ENCODE data around the gene CLCA1.

Gene CLCA1

GRCh38 chr1:86435327-86435726, 33.4 kb upstream of the CLCA1 start:
- DNase-seq = no peak
- Histone ChIP-seq H3K36me3 (ENCODE audit: control insufficient read depth, insufficient read depth, low read length) (no peaks in the 10 kb centered on the region), H3K4me3 (ENCODE audit: insufficient read depth, low read depth, low read length, poor library complexity, severe bottlenecking) (no peak overlapping the region), H3K9me3 (ENCODE audit: control insufficient read depth, low read length) (no peaks in the 10 kb centered on the region), H3K27ac (ENCODE audit: insufficient read depth, low read length, poor library complexity, severe bottlenecking) (no peak overlapping the region), H3K27me3 (replicated peaks; ENCODE audit: control insufficient read depth, insufficient read depth, low read length, poor library complexity, severe bottlenecking) (no peaks in the 10 kb centered on the region), H3K4me1 (ENCODE audit: control insufficient read depth, insufficient read depth, low read length, poor library complexity, severe bottlenecking) (no peaks in the 10 kb centered on the region)

- Histone ChIP-seq H3K4me1 (ENCODE audit: control insufficient read depth, insufficient read depth, low read length, poor library complexity, severe bottlenecking) (no peaks in the 10 kb centered on the region), H3K9me3 (ENCODE audit: control insufficient read depth, low read length) (no peaks in the 10 kb centered on the region), H3K27ac (ENCODE audit: insufficient read depth, low read length, poor library complexity, severe bottlenecking) (no peak overlapping the region), H3K36me3 (ENCODE audit: control insufficient read depth, insufficient read depth, low read length) (no peaks in the 10 kb centered on the region), H3K4me3 (ENCODE audit: insufficient read depth, low read depth, low read length, poor library complexity, severe bottlenecking) (no peak overlapping the region), H3K27me3 (replicated peaks; ENCODE audit: control insufficient read depth, insufficient read depth, low read length, poor library complexity, severe bottlenecking) (no peaks in the 10 kb centered on the region)
- no peak for DNase-seq
Observed at GRCh38 chr1:86436041-86436440, 32.7 kb upstream of the CLCA1 start.

GRCh38 chr1:86441581-86441980, 27.1 kb upstream of the CLCA1 start:
- no peaks in the 10 kb centered on the region for H3K4me1 ChIP-seq (ENCODE audit: control insufficient read depth, insufficient read depth, low read length, poor library complexity, severe bottlenecking)
- H3K27me3 ChIP-seq (replicated peaks; ENCODE audit: control insufficient read depth, insufficient read depth, low read length, poor library complexity, severe bottlenecking) = no peaks in the 10 kb centered on the region
- no peak overlapping the region for H3K4me3 ChIP-seq (ENCODE audit: insufficient read depth, low read depth, low read length, poor library complexity, severe bottlenecking)
- H3K9me3 ChIP-seq (ENCODE audit: control insufficient read depth, low read length) = no peaks in the 10 kb centered on the region
- H3K27ac ChIP-seq (ENCODE audit: insufficient read depth, low read length, poor library complexity, severe bottlenecking) = no peak overlapping the region
- no peak for DNase-seq
- H3K36me3 ChIP-seq (ENCODE audit: control insufficient read depth, insufficient read depth, low read length) = no peaks in the 10 kb centered on the region

- no peak overlapping the region for H3K4me3 ChIP-seq (ENCODE audit: insufficient read depth, low read depth, low read length, poor library complexity, severe bottlenecking)
- H3K27ac ChIP-seq (ENCODE audit: insufficient read depth, low read length, poor library complexity, severe bottlenecking) = no peak overlapping the region
- H3K27me3 ChIP-seq (replicated peaks; ENCODE audit: control insufficient read depth, insufficient read depth, low read length, poor library complexity, severe bottlenecking) = no peaks in the 10 kb centered on the region
- H3K36me3 ChIP-seq (ENCODE audit: control insufficient read depth, insufficient read depth, low read length) = no peaks in the 10 kb centered on the region
- H3K9me3 ChIP-seq (ENCODE audit: control insufficient read depth, low read length) = no peaks in the 10 kb centered on the region
- H3K4me1 ChIP-seq (ENCODE audit: control insufficient read depth, insufficient read depth, low read length, poor library complexity, severe bottlenecking) = no peaks in the 10 kb centered on the region
- DNase-seq = no peak
Observed at GRCh38 chr1:86441997-86442396, 26.7 kb upstream of the CLCA1 start.

- H3K36me3 ChIP-seq (ENCODE audit: control insufficient read depth, insufficient read depth, low read length) = no peaks in the 10 kb centered on the region
- no peaks in the 10 kb centered on the region for H3K9me3 ChIP-seq (ENCODE audit: control insufficient read depth, low read length)
- no peaks in the 10 kb centered on the region for H3K27me3 ChIP-seq (replicated peaks; ENCODE audit: control insufficient read depth, insufficient read depth, low read length, poor library complexity, severe bottlenecking)
- DNase-seq = no peak
- H3K4me1 ChIP-seq (ENCODE audit: control insufficient read depth, insufficient read depth, low read length, poor library complexity, severe bottlenecking) = no peaks in the 10 kb centered on the region
- H3K4me3 ChIP-seq (ENCODE audit: insufficient read depth, low read depth, low read length, poor library complexity, severe bottlenecking) = no peak overlapping the region
- no peak overlapping the region for H3K27ac ChIP-seq (ENCODE audit: insufficient read depth, low read length, poor library complexity, severe bottlenecking)
Observed at GRCh38 chr1:86445919-86446318, 22.8 kb upstream of the CLCA1 start.

- H3K27me3 ChIP-seq (replicated peaks; ENCODE audit: control insufficient read depth, insufficient read depth, low read length, poor library complexity, severe bottlenecking) = no peaks in the 10 kb centered on the region
- H3K9me3 ChIP-seq (ENCODE audit: control insufficient read depth, low read length) = no peaks in the 10 kb centered on the region
- H3K27ac ChIP-seq (ENCODE audit: insufficient read depth, low read length, poor library complexity, severe bottlenecking) = no peak overlapping the region
- DNase-seq = no peak
- no peak overlapping the region for H3K4me3 ChIP-seq (ENCODE audit: insufficient read depth, low read depth, low read length, poor library complexity, severe bottlenecking)
- no peaks in the 10 kb centered on the region for H3K4me1 ChIP-seq (ENCODE audit: control insufficient read depth, insufficient read depth, low read length, poor library complexity, severe bottlenecking)
- no peaks in the 10 kb centered on the region for H3K36me3 ChIP-seq (ENCODE audit: control insufficient read depth, insufficient read depth, low read length)
Observed at GRCh38 chr1:86447198-86447790, 21.4 kb upstream of the CLCA1 start.

- no peak overlapping the region for H3K4me3 ChIP-seq (ENCODE audit: insufficient read depth, low read depth, low read length, poor library complexity, severe bottlenecking)
- H3K4me1 ChIP-seq (ENCODE audit: control insufficient read depth, insufficient read depth, low read length, poor library complexity, severe bottlenecking) = no peaks in the 10 kb centered on the region
- no peaks in the 10 kb centered on the region for H3K36me3 ChIP-seq (ENCODE audit: control insufficient read depth, insufficient read depth, low read length)
- DNase-seq = no peak
- H3K9me3 ChIP-seq (ENCODE audit: control insufficient read depth, low read length) = no peaks in the 10 kb centered on the region
- H3K27ac ChIP-seq (ENCODE audit: insufficient read depth, low read length, poor library complexity, severe bottlenecking) = no peak overlapping the region
- no peaks in the 10 kb centered on the region for H3K27me3 ChIP-seq (replicated peaks; ENCODE audit: control insufficient read depth, insufficient read depth, low read length, poor library complexity, severe bottlenecking)
Observed at GRCh38 chr1:86448670-86449069, 20.1 kb upstream of the CLCA1 start.

GRCh38 chr1:86449103-86449502, 19.6 kb upstream of the CLCA1 start:
- Histone ChIP-seq H3K4me1 (ENCODE audit: control insufficient read depth, insufficient read depth, low read length, poor library complexity, severe bottlenecking) (no peaks in the 10 kb centered on the region), H3K9me3 (ENCODE audit: control insufficient read depth, low read length) (no peaks in the 10 kb centered on the region), H3K4me3 (ENCODE audit: insufficient read depth, low read depth, low read length, poor library complexity, severe bottlenecking) (no peak overlapping the region), H3K27ac (ENCODE audit: insufficient read depth, low read length, poor library complexity, severe bottlenecking) (no peak overlapping the region), H3K36me3 (ENCODE audit: control insufficient read depth, insufficient read depth, low read length) (no peaks in the 10 kb centered on the region), H3K27me3 (replicated peaks; ENCODE audit: control insufficient read depth, insufficient read depth, low read length, poor library complexity, severe bottlenecking) (no peaks in the 10 kb centered on the region)
- no peak for DNase-seq

GRCh38 chr1:86450847-86451246, 17.9 kb upstream of the CLCA1 start:
- Histone ChIP-seq H3K36me3 (ENCODE audit: control insufficient read depth, insufficient read depth, low read length) (no peaks in the 10 kb centered on the region), H3K9me3 (ENCODE audit: control insufficient read depth, low read length) (no peaks in the 10 kb centered on the region), H3K27me3 (replicated peaks; ENCODE audit: control insufficient read depth, insufficient read depth, low read length, poor library complexity, severe bottlenecking) (no peaks in the 10 kb centered on the region), H3K27ac (ENCODE audit: insufficient read depth, low read length, poor library complexity, severe bottlenecking) (no peak overlapping the region), H3K4me1 (ENCODE audit: control insufficient read depth, insufficient read depth, low read length, poor library complexity, severe bottlenecking) (no peaks in the 10 kb centered on the region), H3K4me3 (ENCODE audit: insufficient read depth, low read depth, low read length, poor library complexity, severe bottlenecking) (no peak overlapping the region)
- DNase-seq = no peak

- H3K27me3 ChIP-seq (replicated peaks; ENCODE audit: control insufficient read depth, insufficient read depth, low read length, poor library complexity, severe bottlenecking) = no peaks in the 10 kb centered on the region
- no peak overlapping the region for H3K4me3 ChIP-seq (ENCODE audit: insufficient read depth, low read depth, low read length, poor library complexity, severe bottlenecking)
- H3K9me3 ChIP-seq (ENCODE audit: control insufficient read depth, low read length) = no peaks in the 10 kb centered on the region
- no peaks in the 10 kb centered on the region for H3K4me1 ChIP-seq (ENCODE audit: control insufficient read depth, insufficient read depth, low read length, poor library complexity, severe bottlenecking)
- H3K36me3 ChIP-seq (ENCODE audit: control insufficient read depth, insufficient read depth, low read length) = no peaks in the 10 kb centered on the region
- no peak overlapping the region for H3K27ac ChIP-seq (ENCODE audit: insufficient read depth, low read length, poor library complexity, severe bottlenecking)
- no peak for DNase-seq
Observed at GRCh38 chr1:86453664-86454063, 15.1 kb upstream of the CLCA1 start.
